HepG2 (cell line): Measurements from ENCODE around the gene ZBTB7B. TPM values are rescaled to one million over a fixed set of nuclear protein-coding genes. Genes with fewer than 3 reads are reported as not detected.
A peak's percentile ranks its signal among the peaks of the same experiment; 100 is the strongest.

Experiments
- CERS6 ChIP-seq: sonication (generic); formaldehyde crosslinking; IDR thresholded peaks from 2 replicates; pipeline ENCODE4 v1.5.0; 2020; ENCODE audit warnings: missing genetic modification reagents
- ETV6 ChIP-seq: sonication (generic); formaldehyde crosslinking; conservative IDR thresholded peaks from 2 replicates; pipeline ENCODE4 v1.4.0; 2020; ENCODE audit warnings: missing genetic modification reagents
- MED1 ChIP-seq: sonication (generic); formaldehyde crosslinking; IDR thresholded peaks from 2 replicates; pipeline ENCODE4 v1.4.0; 2020; ENCODE audit warnings: missing genetic modification reagents
- PAX8 ChIP-seq: sonication (generic); formaldehyde crosslinking; IDR thresholded peaks from 2 replicates; pipeline ENCODE4 v1.8.0; 2022; ENCODE audit warnings: mild to moderate bottlenecking, missing genetic modification reagents, borderline replicate concordance
- PAXIP1 ChIP-seq: sonication (generic); formaldehyde crosslinking; conservative IDR thresholded peaks from 2 replicates; pipeline ENCODE4 v1.4.0; 2020; ENCODE audit warnings: mild to moderate bottlenecking, missing genetic modification reagents, moderate library complexity
- SNAI1 ChIP-seq: sonication (generic); formaldehyde crosslinking; IDR thresholded peaks from 2 replicates; pipeline ENCODE4 v1.5.0; 2020; ENCODE audit warnings: mild to moderate bottlenecking, missing genetic modification reagents, borderline replicate concordance
- THAP8 ChIP-seq: sonication (generic); formaldehyde crosslinking; IDR thresholded peaks from 2 replicates; pipeline ENCODE4 v1.5.1; 2020; ENCODE audit warnings: missing genetic modification reagents, mild to moderate bottlenecking, borderline replicate concordance
- USF2 ChIP-seq, 2 experiments: sonication (generic) in 1 of 2; formaldehyde crosslinking in 1 of 2; IDR thresholded peaks; 2 replicates each; pipeline versions ENCODE4 v1.5.1 to v1.6.1; 2011 to 2020; ENCODE audit warnings: borderline replicate concordance in 1 of 2, low read depth in 1 of 2, low read length in 1 of 2, mild to moderate bottlenecking in 1 of 2, missing genetic modification reagents in 1 of 2, moderate library complexity in 1 of 2
- ZBTB37 ChIP-seq: sonication (generic); formaldehyde crosslinking; IDR thresholded peaks from 2 replicates; pipeline ENCODE4 v1.4.0; 2020; ENCODE audit warnings: mild to moderate bottlenecking, missing genetic modification reagents
- ZNF280D ChIP-seq: sonication (generic); formaldehyde crosslinking; IDR thresholded peaks from 2 replicates; pipeline ENCODE4 v1.5.1; 2020; ENCODE audit warnings: mild to moderate bottlenecking, missing genetic modification reagents
- ZNF44 ChIP-seq: sonication (generic); formaldehyde crosslinking; IDR thresholded peaks from 2 replicates; pipeline ENCODE4 v1.5.1; 2020; ENCODE audit warnings: mild to moderate bottlenecking, missing genetic modification reagents
- ZNF460 ChIP-seq: sonication (generic); formaldehyde crosslinking; IDR thresholded peaks from 2 replicates; pipeline ENCODE4 v1.5.1; 2020; ENCODE audit warnings: missing genetic modification reagents, mild to moderate bottlenecking, borderline replicate concordance
- ZNF468 ChIP-seq: sonication (generic); formaldehyde crosslinking; IDR thresholded peaks from 2 replicates; pipeline ENCODE4 v1.8.0; 2022; ENCODE audit warnings: mild to moderate bottlenecking, moderate library complexity, missing genetic modification reagents
- ZNF724P ChIP-seq: sonication (generic); formaldehyde crosslinking; IDR thresholded peaks from 2 replicates; pipeline ENCODE4 v1.8.0; 2022; ENCODE audit warnings: missing genetic modification reagents, borderline replicate concordance
- ZNF883 ChIP-seq: sonication (generic); formaldehyde crosslinking; IDR thresholded peaks from 2 replicates; pipeline ENCODE4 v1.5.1; 2020; ENCODE audit warnings: mild to moderate bottlenecking, missing genetic modification reagents; ENCODE audit errors: not compliant biosample characterization
- polyA plus RNA-seq, 8 experiments: library from polyadenylated mRNA; depleted of rRNA in 3 of 8; stranded (reverse) in 7 of 8; unstranded in 1 of 8; fragments of >200 nt; fragmentation: Illumina TruSeq in 4 of 8; extraction: Trizol in 4 of 8; gene quantifications; 2 replicates each; pipeline versions ENCODE4 v1.2.1 to v1.2.3, GENCODE V29; 2011 to 2016; ENCODE audit warnings: low read depth in 4 of 8, missing spikeins in 1 of 8, mixed read lengths in 1 of 8; ENCODE audit not compliant: insufficient read depth in 1 of 8
- total RNA-seq, 5 experiments: library from RNA; depleted of rRNA; stranded (reverse); fragments of >200 nt; fragmentation: Illumina TruSeq; extraction: Trizol; gene quantifications; 2 replicates each; pipeline ENCODE4 v1.2.3, GENCODE V29; 2016; ENCODE audit warnings: low read depth in 1 of 5

The ZBTB7B gene
- total and polyA plus RNA-seq, 2 of the 13 experiments (the other 11 are each of a cell fraction or from before 2014, with no cell fraction given): 15.5 to 17.5 TPM

GRCh38 chr1:155062702-155063411 lies 60.3 kb downstream of the ZBTB7B start (continued):
- TF ChIP-seq USF2 (IDR thresholded peaks at IDR 0.05; ENCODE audit: low read depth, low read length): no peak
- no peak for TF ChIP-seq USF2 (CRISPR knock-in tag; IDR thresholded peaks at IDR 0.05; ENCODE audit: borderline replicate concordance)
- no peak for TF ChIP-seq ZNF883 (CRISPR knock-in tag)
- TF ChIP-seq ZNF460: no peak
- TF ChIP-seq ZNF724P (CRISPR knock-in tag): peak; percentile 65; the same call in 1 of the 2 replicates
- no peak for TF ChIP-seq ZBTB37 (CRISPR knock-in tag)
- no peak; the same call in 1 of the 2 replicates for TF ChIP-seq THAP8
- no peak for TF ChIP-seq CERS6
- TF ChIP-seq ZNF468 (CRISPR knock-in tag): no peak
- no peak for TF ChIP-seq SNAI1 (CRISPR knock-in tag)
- TF ChIP-seq PAX8 (CRISPR knock-in tag): no peak
- no peak for TF ChIP-seq ETV6 (CRISPR knock-in tag)
- no peak for TF ChIP-seq MED1 (CRISPR knock-in tag)
- TF ChIP-seq ZNF280D (CRISPR knock-in tag): no peak
- TF ChIP-seq ZNF44 (CRISPR knock-in tag): no peak
- no peak; the same call in 1 of the 2 replicates for TF ChIP-seq PAXIP1 (CRISPR knock-in tag)
